Measurements from ENCODE around the gene PPP4C.

PPP4C gene

GRCh38 chr16:30075503-30076275 lies at the start of gene PPP4C:
Gene PPP4C, plus strand, starts transcription at chr16:30075994. Its CDS starts 384 bp downstream, at chr16:30076378.
- H3K36me3 ChIP-seq (ENCODE audit: control insufficient read depth, insufficient read depth, low read length): peaks cover 49% of the 10 kb centered on the region
- no peaks in the 10 kb centered on the region; the same call in 1 of the 2 replicates for H3K4me1 ChIP-seq (ENCODE audit: control insufficient read depth, insufficient read depth, low read length)
- peak within 1 kb of the TSS; percentile 92 for H3K27ac ChIP-seq (ENCODE audit: low read depth, low read length)
- H3K9ac ChIP-seq (ENCODE audit: low read depth, low read length): peak within 1 kb of the TSS; percentile 84
- H3K27me3 ChIP-seq (ENCODE audit: control insufficient read depth, insufficient read depth, low read length): no peaks in the 10 kb centered on the region
- H3K9me3 ChIP-seq (ENCODE audit: control insufficient read depth, insufficient read depth, low read length): no peaks in the 10 kb centered on the region
- H3K4me3 ChIP-seq (ENCODE audit: low read depth, low read length): peak within 1 kb of the TSS; percentile 98

- Histone ChIP-seq H3K4me3 (ENCODE audit: low read depth, low read length) (no peak overlapping the region), H3K36me3 (ENCODE audit: control insufficient read depth, insufficient read depth, low read length) (peaks cover 10% of the 10 kb centered on the region), H3K27ac (ENCODE audit: low read depth, low read length) (no peak overlapping the region), H3K9ac (ENCODE audit: low read depth, low read length) (no peak overlapping the region), H3K9me3 (ENCODE audit: control insufficient read depth, insufficient read depth, low read length) (no peaks in the 10 kb centered on the region), H3K27me3 (ENCODE audit: control insufficient read depth, insufficient read depth, low read length) (peaks cover 5% of the 10 kb centered on the region; the same call in 1 of the 2 replicates), H3K4me1 (ENCODE audit: control insufficient read depth, insufficient read depth, low read length) (peaks cover 15% of the 10 kb centered on the region; the same call in 1 of the 2 replicates)
These were observed 49.3 kb upstream of the PPP4C start for GRCh38 chr16:30026449-30026848.

GRCh38 chr16:30027588-30028437 lies 48.0 kb upstream of the PPP4C start:
- no peaks in the 10 kb centered on the region for H3K9me3 ChIP-seq (ENCODE audit: control insufficient read depth, insufficient read depth, low read length)
- peaks cover 10% of the 10 kb centered on the region for H3K36me3 ChIP-seq (ENCODE audit: control insufficient read depth, insufficient read depth, low read length)
- no peak overlapping the region for H3K27ac ChIP-seq (ENCODE audit: low read depth, low read length)
- H3K9ac ChIP-seq (ENCODE audit: low read depth, low read length): no peak overlapping the region
- peaks cover 14% of the 10 kb centered on the region for H3K27me3 ChIP-seq (ENCODE audit: control insufficient read depth, insufficient read depth, low read length)
- no peak overlapping the region for H3K4me3 ChIP-seq (ENCODE audit: low read depth, low read length)
- peaks cover 22% of the 10 kb centered on the region for H3K4me1 ChIP-seq (ENCODE audit: control insufficient read depth, insufficient read depth, low read length)

DNA sequence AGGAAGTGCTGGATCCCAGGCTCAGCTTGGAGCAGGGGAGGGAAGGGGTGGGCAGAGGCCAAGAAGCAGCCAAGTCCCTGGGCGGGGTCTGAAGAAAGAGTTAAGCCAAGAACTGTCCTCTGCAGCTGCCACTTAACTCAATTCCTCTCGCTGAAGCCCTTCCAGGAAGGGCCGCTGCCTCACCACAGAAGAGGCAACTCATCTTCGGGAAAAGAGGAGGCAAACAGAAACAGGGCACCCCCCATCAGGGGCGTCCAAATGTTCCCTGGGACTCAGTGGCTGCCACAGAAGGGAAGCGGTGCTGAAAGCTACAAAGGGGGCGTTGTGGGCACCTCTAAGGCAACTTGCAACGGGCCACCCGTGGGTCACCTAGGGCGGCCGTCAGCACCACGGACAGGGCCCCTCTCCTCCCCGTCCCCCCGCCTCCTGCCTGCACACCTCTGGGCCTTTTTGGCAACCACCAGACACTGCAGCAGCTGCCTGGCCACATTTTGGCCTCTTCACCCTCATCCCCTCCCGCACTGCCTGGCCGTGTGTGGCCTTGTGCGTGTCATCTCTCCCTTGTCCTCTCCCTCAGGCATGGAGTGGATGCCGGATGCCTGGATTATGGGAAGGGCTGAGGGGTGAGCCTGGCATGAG lies 47.2 kb upstream of the PPP4C start:
- peaks cover 20% of the 10 kb centered on the region for H3K27me3 ChIP-seq (ENCODE audit: control insufficient read depth, insufficient read depth, low read length)
- H3K4me3 ChIP-seq (ENCODE audit: low read depth, low read length): no peak overlapping the region
- peaks cover 10% of the 10 kb centered on the region for H3K36me3 ChIP-seq (ENCODE audit: control insufficient read depth, insufficient read depth, low read length)
- H3K9me3 ChIP-seq (ENCODE audit: control insufficient read depth, insufficient read depth, low read length): no peaks in the 10 kb centered on the region
- H3K9ac ChIP-seq (ENCODE audit: low read depth, low read length): no peak overlapping the region
- no peak overlapping the region for H3K27ac ChIP-seq (ENCODE audit: low read depth, low read length)
- peaks cover 22% of the 10 kb centered on the region for H3K4me1 ChIP-seq (ENCODE audit: control insufficient read depth, insufficient read depth, low read length)

DNA sequence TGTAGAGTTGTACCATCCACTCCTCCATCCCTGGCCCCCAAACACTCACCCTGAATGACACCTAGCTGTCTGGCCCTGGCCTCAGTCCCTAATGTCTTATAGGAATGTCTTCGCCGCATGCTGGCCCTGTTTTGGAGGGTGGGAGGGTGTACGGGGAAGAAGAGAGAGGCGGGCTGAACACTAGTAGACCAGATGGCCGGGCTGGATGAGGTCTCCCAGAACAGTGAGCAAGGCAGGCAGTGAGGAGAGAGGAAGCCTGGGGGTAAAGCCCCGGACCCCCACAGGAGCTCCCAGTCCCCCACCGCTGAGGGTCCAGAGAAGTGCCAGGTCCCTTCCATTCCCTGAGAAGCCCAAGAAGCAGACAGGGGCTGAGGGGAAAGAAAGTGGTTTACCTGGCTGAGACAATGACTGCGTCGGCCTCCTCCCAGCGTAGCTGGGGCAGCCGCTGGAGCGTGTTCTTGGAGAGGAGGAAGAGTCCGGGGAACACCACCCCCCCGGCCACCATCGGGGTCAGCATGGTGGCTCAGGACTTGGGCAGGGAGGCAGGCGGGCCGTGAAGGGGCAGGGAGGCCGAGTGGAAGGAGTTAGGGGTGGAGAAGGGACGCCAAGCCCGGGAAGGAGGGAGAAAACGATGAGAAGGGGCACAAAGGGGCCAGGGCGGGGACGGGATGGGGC lies 45.6 kb upstream of the PPP4C start:
- Histone ChIP-seq H3K4me1 (ENCODE audit: control insufficient read depth, insufficient read depth, low read length) (peaks cover 22% of the 10 kb centered on the region), H3K4me3 (ENCODE audit: low read depth, low read length) (peak overlapping the region; percentile 67), H3K9ac (ENCODE audit: low read depth, low read length) (0 out of 2 replicates have a peak overlapping the region, but pooled peaks have one; percentile 14), H3K36me3 (ENCODE audit: control insufficient read depth, insufficient read depth, low read length) (peaks cover 9% of the 10 kb centered on the region), H3K27me3 (ENCODE audit: control insufficient read depth, insufficient read depth, low read length) (peaks cover 21% of the 10 kb centered on the region), H3K9me3 (ENCODE audit: control insufficient read depth, insufficient read depth, low read length) (no peaks in the 10 kb centered on the region), H3K27ac (ENCODE audit: low read depth, low read length) (no peak overlapping the region)

DNA sequence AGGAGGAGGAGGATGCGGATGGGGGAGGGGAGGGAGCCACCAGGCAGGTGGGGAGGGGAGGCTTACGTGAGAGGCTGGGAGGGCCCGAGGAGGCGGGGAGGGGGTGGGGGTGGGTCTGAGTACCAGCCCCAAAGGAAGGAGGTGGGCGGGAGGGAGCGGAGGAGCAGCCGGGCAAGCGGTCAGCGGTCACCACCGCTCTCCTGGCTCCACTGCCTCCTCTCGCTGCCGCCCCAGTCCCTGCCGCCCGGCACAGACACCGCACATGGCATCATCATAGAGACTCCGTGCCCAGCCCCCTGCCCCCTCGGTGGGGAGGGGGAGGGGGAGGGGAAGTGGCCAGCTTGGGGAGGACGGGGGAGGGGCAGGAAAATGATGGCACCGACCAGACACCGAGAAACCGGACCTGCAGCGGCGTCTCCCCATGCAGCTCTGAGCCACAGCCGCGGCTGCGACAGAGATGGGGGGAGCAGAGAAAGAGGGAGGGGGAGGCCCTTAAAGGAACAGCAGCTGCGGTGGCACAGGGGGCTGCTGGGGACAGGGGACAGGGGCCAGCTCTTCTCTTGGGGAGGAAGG lies 44.9 kb upstream of the PPP4C start, which contains the start of gene TLCD3B:
Gene TLCD3B (minus strand): TSS at position 431 of the 573 bp plus-strand sequence. CDS start 744 bp downstream, outside the sequence.
- Histone ChIP-seq H3K27me3 (ENCODE audit: control insufficient read depth, insufficient read depth, low read length) (peaks cover 24% of the 10 kb centered on the region), H3K27ac (ENCODE audit: low read depth, low read length) (no peak within 1 kb of the TSS), H3K4me1 (ENCODE audit: control insufficient read depth, insufficient read depth, low read length) (peaks cover 22% of the 10 kb centered on the region), H3K4me3 (ENCODE audit: low read depth, low read length) (peak within 1 kb of the TSS; percentile 67), H3K36me3 (ENCODE audit: control insufficient read depth, insufficient read depth, low read length) (0 out of 2 replicates have a peak, but pooled peaks cover 3% of the 10 kb centered on the region), H3K9me3 (ENCODE audit: control insufficient read depth, insufficient read depth, low read length) (no peaks in the 10 kb centered on the region), H3K9ac (ENCODE audit: low read depth, low read length) (0 out of 2 replicates have a peak within 1 kb of the TSS, but pooled peaks have one; percentile 14)

- no peak overlapping the region for H3K9ac ChIP-seq (ENCODE audit: low read depth, low read length)
- no peaks in the 10 kb centered on the region for H3K36me3 ChIP-seq (ENCODE audit: control insufficient read depth, insufficient read depth, low read length)
- H3K4me1 ChIP-seq (ENCODE audit: control insufficient read depth, insufficient read depth, low read length): peaks cover 22% of the 10 kb centered on the region
- peak overlapping the region; percentile 67 for H3K4me3 ChIP-seq (ENCODE audit: low read depth, low read length)
- H3K27ac ChIP-seq (ENCODE audit: low read depth, low read length): no peak overlapping the region
- no peaks in the 10 kb centered on the region for H3K9me3 ChIP-seq (ENCODE audit: control insufficient read depth, insufficient read depth, low read length)
- peaks cover 24% of the 10 kb centered on the region for H3K27me3 ChIP-seq (ENCODE audit: control insufficient read depth, insufficient read depth, low read length)
These were observed 44.3 kb upstream of the PPP4C start for GRCh38 chr16:30031477-30031918.

DNA sequence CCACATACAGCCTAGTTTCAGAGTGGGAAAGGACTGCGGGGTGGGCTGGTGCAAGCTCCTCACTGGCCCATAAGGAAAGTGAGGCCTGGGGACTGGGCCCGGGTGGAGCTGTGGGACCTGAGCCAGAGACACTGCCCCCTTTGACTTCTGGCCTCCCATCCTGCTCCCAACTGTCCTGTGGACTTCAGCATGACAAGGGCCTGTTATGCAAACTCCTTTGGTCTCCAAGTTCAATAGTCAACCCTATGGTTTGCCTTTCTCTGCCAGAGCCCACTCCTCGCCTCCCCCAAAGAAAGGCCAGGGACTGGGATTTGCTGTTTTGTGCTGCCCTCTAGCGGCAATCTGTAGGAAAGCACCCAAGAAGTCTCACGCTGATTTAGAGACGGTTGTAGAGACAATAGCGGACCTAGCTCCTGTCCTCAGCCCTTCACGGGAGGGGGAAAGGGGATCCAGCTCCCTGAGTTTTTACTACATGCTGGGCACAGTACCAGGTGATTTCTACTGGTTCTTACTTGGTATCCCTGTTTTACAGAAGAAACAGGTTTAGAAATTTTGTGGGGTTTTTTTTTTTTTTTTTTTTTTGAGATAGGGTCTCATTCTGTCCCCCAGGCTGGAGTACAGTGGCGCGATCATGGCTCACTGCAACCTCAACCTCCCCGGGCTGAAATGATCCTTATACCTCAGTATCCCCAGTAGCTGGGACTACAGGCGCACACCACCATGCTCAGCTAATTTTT lies 43.5 kb upstream of the PPP4C start:
- H3K9ac ChIP-seq (ENCODE audit: low read depth, low read length): no peak overlapping the region
- H3K9me3 ChIP-seq (ENCODE audit: control insufficient read depth, insufficient read depth, low read length): no peaks in the 10 kb centered on the region
- H3K36me3 ChIP-seq (ENCODE audit: control insufficient read depth, insufficient read depth, low read length): no peaks in the 10 kb centered on the region
- H3K4me3 ChIP-seq (ENCODE audit: low read depth, low read length): 0 out of 2 replicates have a peak overlapping the region, but pooled peaks have one; percentile 67
- peaks cover 22% of the 10 kb centered on the region for H3K4me1 ChIP-seq (ENCODE audit: control insufficient read depth, insufficient read depth, low read length)
- H3K27ac ChIP-seq (ENCODE audit: low read depth, low read length): no peak overlapping the region
- peaks cover 24% of the 10 kb centered on the region for H3K27me3 ChIP-seq (ENCODE audit: control insufficient read depth, insufficient read depth, low read length)

DNA sequence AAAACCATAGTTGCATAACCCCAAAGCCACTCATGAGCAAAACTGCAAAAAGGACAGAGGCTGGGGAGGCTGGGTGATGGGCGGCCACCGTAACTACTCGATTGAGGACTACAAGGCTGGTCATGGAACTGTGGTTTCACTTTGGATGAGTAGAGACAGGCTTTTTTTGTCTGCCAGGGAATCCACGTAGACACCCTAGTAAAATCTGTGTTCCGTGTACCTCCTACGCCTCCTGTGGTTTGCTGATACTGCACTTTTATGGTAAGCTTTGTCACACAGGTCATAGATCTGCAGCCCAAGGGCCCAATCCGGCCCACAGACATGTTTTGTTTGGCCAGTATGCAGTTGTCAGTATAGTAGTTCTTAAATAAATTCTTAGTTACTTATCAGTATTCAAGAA lies 42.5 kb upstream of the PPP4C start:
- peaks cover 24% of the 10 kb centered on the region for H3K27me3 ChIP-seq (ENCODE audit: control insufficient read depth, insufficient read depth, low read length)
- H3K4me1 ChIP-seq (ENCODE audit: control insufficient read depth, insufficient read depth, low read length): peaks cover 22% of the 10 kb centered on the region
- no peak overlapping the region for H3K9ac ChIP-seq (ENCODE audit: low read depth, low read length)
- no peaks in the 10 kb centered on the region for H3K9me3 ChIP-seq (ENCODE audit: control insufficient read depth, insufficient read depth, low read length)
- H3K4me3 ChIP-seq (ENCODE audit: low read depth, low read length): no peak overlapping the region
- H3K36me3 ChIP-seq (ENCODE audit: control insufficient read depth, insufficient read depth, low read length): no peaks in the 10 kb centered on the region
- no peak overlapping the region for H3K27ac ChIP-seq (ENCODE audit: low read depth, low read length)
